DOHH2 (cell line): ENCODE data around the gene IER3.

Source experiments
- H3F3A ChIP-seq: fragments of 200-600 bp; sonication (generic), shearing (Covaris generic); 2 replicates; pipeline ENCODE4 v1.6.0; 2016; ENCODE audit warnings: antibody characterized with exemption, mild to moderate bottlenecking; ENCODE audit not compliant: control insufficient read depth, insufficient read depth
- H3K27ac ChIP-seq: fragments of 200-600 bp; sonication (generic); 2 replicates; pipeline ENCODE4 v1.5.1; 2014; ENCODE audit warnings: low read depth, mild to moderate bottlenecking, low read length, moderate library complexity
- H3K27me3 ChIP-seq: fragments of 200-600 bp; sonication (generic); 2 replicates; pipeline ENCODE4 v1.6.1; 2014; ENCODE audit warnings: mild to moderate bottlenecking, low read length, mixed read lengths; ENCODE audit not compliant: control insufficient read depth
- H3K36me3 ChIP-seq: fragments of 200-600 bp; sonication (generic); 2 replicates; pipeline ENCODE4 v1.6.1; 2014; ENCODE audit warnings: mild to moderate bottlenecking, low read length, moderate library complexity, mixed read lengths; ENCODE audit not compliant: control insufficient read depth
- H3K4me1 ChIP-seq: fragments of 200-600 bp; sonication (generic); 2 replicates; pipeline ENCODE4 v1.6.1; 2014; ENCODE audit warnings: mild to moderate bottlenecking, low read length, mixed read lengths; ENCODE audit not compliant: control insufficient read depth
- H3K4me2 ChIP-seq: fragments of 200-600 bp; sonication (generic); 2 replicates; pipeline ENCODE4 v1.6.0; 2014; ENCODE audit warnings: mild to moderate bottlenecking, low read length, moderate library complexity
- H3K4me3 ChIP-seq: fragments of 200-600 bp; sonication (generic); 2 replicates; pipeline ENCODE4 v1.5.1; 2014; ENCODE audit warnings: mild to moderate bottlenecking, low read length, mixed read lengths
- H3K79me2 ChIP-seq: fragments of 200-600 bp; sonication (generic); 2 replicates; pipeline ENCODE4 v1.6.1; 2014; ENCODE audit warnings: mild to moderate bottlenecking, low read length, mixed read lengths; ENCODE audit not compliant: control insufficient read depth
- H3K9me2 ChIP-seq: fragments of 200-600 bp; sonication (generic); replicated peaks from 2 replicates; pipeline ENCODE4 v1.6.1; 2014; ENCODE audit warnings: mild to moderate bottlenecking, low read length, mixed read lengths; ENCODE audit not compliant: control insufficient read depth
- H3K9me3 ChIP-seq: fragments of 200-600 bp; sonication (generic); 2 replicates; pipeline ENCODE4 v1.6.1; 2014; ENCODE audit warnings: antibody characterized with exemption, low read length, mixed read lengths; ENCODE audit not compliant: control insufficient read depth, insufficient read depth
- H4K20me1 ChIP-seq: fragments of 200-600 bp; sonication (generic); 2 replicates; pipeline ENCODE4 v1.6.0; 2014; ENCODE audit warnings: low read depth, mild to moderate bottlenecking, antibody characterized with exemption, low read length, moderate library complexity; ENCODE audit not compliant: control insufficient read depth, insufficient read depth
- EZH2phosphoT487 ChIP-seq: fragments of 200-600 bp; sonication (generic); IDR thresholded peaks from 2 replicates; pipeline ENCODE4 v1.6.1; 2017; ENCODE audit warnings: borderline replicate concordance, mild to moderate bottlenecking, antibody characterized with exemption, low read length, moderate library complexity, mixed read lengths
- TF ChIP-seq, protein P1 (sequence below): fragments of 200-600 bp; sonication (generic); IDR thresholded peaks from one replicate; pipeline ENCODE4 v1.5.1; 2014; ENCODE audit warnings: antibody characterized with exemption, mild to moderate bottlenecking, low read depth, low read length; ENCODE audit not compliant: poor library complexity, severe bottlenecking

The IER3 gene

DNA sequence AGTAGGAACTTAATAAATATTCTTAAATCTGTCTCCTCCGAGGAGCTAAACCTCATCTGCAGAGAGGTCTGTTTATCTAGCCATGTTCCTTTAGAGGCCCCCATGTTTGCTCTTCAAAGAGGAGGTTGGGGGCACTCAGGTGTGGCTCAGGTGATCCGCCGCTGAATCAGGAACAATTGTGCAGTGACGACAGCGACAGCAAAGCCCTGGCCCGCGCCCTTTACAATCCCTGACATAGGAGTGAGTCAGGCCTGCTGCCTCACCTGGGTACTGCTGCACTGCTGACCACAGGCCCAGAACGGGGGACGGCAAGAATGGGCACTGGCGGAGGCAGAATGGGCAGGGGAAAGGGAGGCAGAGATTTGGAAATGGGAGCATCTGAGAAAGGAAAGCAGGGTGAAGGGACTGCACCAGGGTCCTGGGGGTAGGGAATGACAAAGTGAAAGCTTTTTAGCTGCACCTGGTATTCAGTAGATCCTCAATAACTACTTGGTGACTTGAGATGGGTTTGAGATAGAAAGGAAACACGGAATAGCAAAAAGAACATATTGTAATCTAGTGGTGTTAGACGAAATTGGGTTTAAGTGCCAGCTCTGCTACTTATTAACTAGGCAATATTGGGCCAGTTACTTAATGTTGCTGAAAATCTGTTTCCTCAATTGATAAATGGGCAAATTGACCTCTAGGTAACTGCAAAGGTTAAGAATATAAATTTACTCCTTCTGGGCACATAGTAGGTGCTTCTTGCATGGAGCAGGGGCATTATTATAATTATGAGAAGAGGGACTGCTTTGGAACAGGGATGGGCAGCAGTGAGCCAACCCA lies 5.4 kb upstream of the IER3 start:
- Histone ChIP-seq H3K27me3 (peaks cover 18% of the 10 kb centered on the region), H3K9me2 (no peaks in the 10 kb centered on the region), H3K36me3 (no peaks in the 10 kb centered on the region), H3K79me2 (no peaks in the 10 kb centered on the region), H3K4me1 (peaks cover 2% of the 10 kb centered on the region), H3K9me3 (no peaks in the 10 kb centered on the region), H4K20me1 (no peaks in the 10 kb centered on the region), H3F3A (no peaks in the 10 kb centered on the region), H3K27ac (no peak overlapping the region), H3K4me3 (no peak overlapping the region), H3K4me2 (no peak overlapping the region)
- TF ChIP-seq EZH2phosphoT487: no peak
- TF ChIP-seq, protein P1, sequence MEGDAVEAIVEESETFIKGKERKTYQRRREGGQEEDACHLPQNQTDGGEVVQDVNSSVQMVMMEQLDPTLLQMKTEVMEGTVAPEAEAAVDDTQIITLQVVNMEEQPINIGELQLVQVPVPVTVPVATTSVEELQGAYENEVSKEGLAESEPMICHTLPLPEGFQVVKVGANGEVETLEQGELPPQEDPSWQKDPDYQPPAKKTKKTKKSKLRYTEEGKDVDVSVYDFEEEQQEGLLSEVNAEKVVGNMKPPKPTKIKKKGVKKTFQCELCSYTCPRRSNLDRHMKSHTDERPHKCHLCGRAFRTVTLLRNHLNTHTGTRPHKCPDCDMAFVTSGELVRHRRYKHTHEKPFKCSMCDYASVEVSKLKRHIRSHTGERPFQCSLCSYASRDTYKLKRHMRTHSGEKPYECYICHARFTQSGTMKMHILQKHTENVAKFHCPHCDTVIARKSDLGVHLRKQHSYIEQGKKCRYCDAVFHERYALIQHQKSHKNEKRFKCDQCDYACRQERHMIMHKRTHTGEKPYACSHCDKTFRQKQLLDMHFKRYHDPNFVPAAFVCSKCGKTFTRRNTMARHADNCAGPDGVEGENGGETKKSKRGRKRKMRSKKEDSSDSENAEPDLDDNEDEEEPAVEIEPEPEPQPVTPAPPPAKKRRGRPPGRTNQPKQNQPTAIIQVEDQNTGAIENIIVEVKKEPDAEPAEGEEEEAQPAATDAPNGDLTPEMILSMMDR: no peak

DNA sequence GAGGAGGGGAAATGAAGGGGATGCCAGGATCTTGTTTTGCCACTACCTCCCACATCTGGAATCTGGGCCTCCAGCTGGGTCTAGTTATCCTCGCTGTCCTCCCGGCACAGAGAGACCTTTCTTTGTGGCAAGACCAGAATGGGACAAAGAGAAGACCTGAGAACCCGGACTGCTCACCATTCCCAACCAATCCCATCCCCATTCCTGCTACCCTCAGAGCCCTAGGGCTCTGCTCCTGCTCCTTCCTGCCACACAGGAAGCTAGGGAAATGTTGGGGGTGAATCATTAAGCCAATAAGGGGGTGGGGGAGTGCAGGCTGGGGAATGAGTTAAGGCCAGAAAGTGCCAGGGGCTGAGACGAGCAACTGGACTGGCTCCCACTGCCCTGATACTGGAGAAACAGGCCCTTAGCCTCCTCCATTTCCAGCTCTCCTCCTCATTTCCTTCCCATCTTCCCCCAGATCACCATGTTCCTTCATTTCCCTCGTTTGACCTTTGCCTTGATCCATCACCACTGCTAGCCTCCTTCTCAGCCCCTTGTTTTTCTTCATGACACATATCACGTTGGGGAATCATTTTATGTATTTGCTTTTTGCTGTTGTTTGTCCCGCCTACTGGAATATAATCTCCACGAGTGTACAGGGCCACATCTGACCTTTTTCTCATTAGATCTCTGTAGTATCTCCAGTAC lies 4.6 kb upstream of the IER3 start:
- H3F3A ChIP-seq: no peaks in the 10 kb centered on the region

DNA sequence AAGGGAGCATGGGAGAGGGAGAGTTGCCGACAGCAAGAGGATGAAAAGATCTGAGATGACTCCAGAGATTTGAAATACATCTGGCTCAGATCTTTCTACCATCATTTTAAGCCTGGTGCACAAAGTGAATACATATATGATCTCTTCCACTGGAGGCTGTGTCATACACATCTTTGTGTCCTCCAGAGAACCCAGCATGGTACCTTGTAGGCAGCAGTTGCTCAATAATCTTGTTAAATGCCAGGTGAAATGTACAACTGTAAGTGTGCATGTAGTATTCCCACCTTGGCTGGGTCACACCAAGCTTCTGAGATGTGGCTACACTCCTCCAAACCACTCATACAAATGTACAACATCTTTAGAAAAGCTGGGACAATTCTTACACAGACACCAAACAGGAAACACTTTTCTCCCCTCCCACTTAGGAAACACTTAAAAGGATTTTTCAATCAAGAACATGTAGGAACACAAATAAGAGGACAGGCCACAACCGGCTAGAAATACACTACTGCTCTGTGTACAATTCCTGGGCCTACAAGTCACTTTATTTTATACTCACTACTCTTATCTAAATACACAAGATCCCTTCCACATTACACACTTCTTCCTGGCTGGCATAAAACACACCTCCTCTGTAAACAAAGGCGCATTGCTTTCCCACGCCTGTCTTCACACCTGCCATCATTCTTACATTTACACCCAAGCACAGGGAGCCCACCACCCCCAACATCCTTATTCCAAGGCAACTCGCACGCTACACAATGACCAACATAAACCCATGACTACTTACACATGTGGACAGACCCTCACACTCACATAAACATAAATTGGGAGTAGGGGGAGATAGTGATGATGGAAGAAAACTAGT lies 3.8 kb upstream of the IER3 start:
- no peaks in the 10 kb centered on the region for H3K9me2 ChIP-seq
- no peaks in the 10 kb centered on the region for H4K20me1 ChIP-seq
- H3K27me3 ChIP-seq: peaks cover 26% of the 10 kb centered on the region
- TF ChIP-seq EZH2phosphoT487: no peak
- H3K79me2 ChIP-seq: no peaks in the 10 kb centered on the region
- no peak overlapping the region for H3K4me2 ChIP-seq
- H3K36me3 ChIP-seq: no peaks in the 10 kb centered on the region
- no peak overlapping the region for H3K27ac ChIP-seq
- peaks cover 19% of the 10 kb centered on the region for H3K4me1 ChIP-seq
- H3F3A ChIP-seq: peaks cover 6% of the 10 kb centered on the region
- no peaks in the 10 kb centered on the region for H3K9me3 ChIP-seq
- H3K4me3 ChIP-seq: no peak overlapping the region

More for the DNA sequence above, 4.6 kb upstream of the IER3 start:
- Histone ChIP-seq H3K27me3 (peaks cover 18% of the 10 kb centered on the region), H3K4me2 (no peak overlapping the region), H3K4me3 (no peak overlapping the region), H3K9me2 (no peaks in the 10 kb centered on the region), H3K79me2 (no peaks in the 10 kb centered on the region), H3K36me3 (no peaks in the 10 kb centered on the region), H3K27ac (no peak overlapping the region), H4K20me1 (no peaks in the 10 kb centered on the region), H3K9me3 (no peaks in the 10 kb centered on the region), H3K4me1 (peaks cover 10% of the 10 kb centered on the region)
- TF ChIP-seq, protein P1: no peak
- TF ChIP-seq EZH2phosphoT487: no peak
